Mucosa of descending colon (tissue), 3 donors: ENCODE measurements around the gene ADRA2C. TPM values are rescaled to one million over a fixed set of nuclear protein-coding genes. Genes with fewer than 3 reads are reported as not detected.

Source experiments
- ATAC-seq: fragments of 200-7000 bp; cut with Tn5 transposase; one replicate; pipeline ENCODE4 v1.9.1; 2020; ENCODE audit warnings: mild to moderate bottlenecking, moderate library complexity
- DNase-seq, 3 donors: peaks; one replicate each; pipeline ENCODE4 v3.0.0-alpha.2; 2020
- H3K36me3 ChIP-seq: fragments of 200-600 bp; one replicate; pipeline ENCODE4 v1.8.0; 2021; ENCODE audit warnings: low read depth, mild to moderate bottlenecking
- H3K4me1 ChIP-seq: fragments of 200-600 bp; one replicate; pipeline ENCODE4 v1.8.0; 2021; ENCODE audit warnings: low read depth, mild to moderate bottlenecking
- H3K4me3 ChIP-seq: fragments of 200-600 bp; one replicate; pipeline ENCODE4 v1.8.0; 2021; ENCODE audit warnings: mild to moderate bottlenecking
- H3K9me3 ChIP-seq: fragments of 200-600 bp; one replicate; pipeline ENCODE4 v1.8.0; 2021; ENCODE audit warnings: mild to moderate bottlenecking
- CTCF ChIP-seq: fragments of 200-600 bp; IDR thresholded peaks from one replicate; pipeline ENCODE4 v1.8.0; 2022; ENCODE audit warnings: antibody characterized with exemption, mild to moderate bottlenecking
- intact Hi-C, 2 donors: fragments of 100-400 bp; cut with DNase I in 1 of 2; cut with micrococcal nuclease in 1 of 2; formaldehyde crosslinking; loops; one replicate each; pipeline versions ENCODE4 v1.11.0 to v1.11.1; 2022; cut with DNase I, micrococcal nuclease
- total RNA-seq, 3 donors: library from RNA; stranded (reverse); fragmentation: NEBNext Ultra II Directional in 2 of 3; extraction: Animal tissue kit (Norgen Biotek cat#: 25700) in 2 of 3; gene quantifications; one replicate each; pipeline versions ENCODE4 v1.2.1 to v1.2.4, GENCODE V29; 2021 to 2023
- donor health status: DM: no; HTN: no; CAD: no; lungs with moderate emphysema.
- donor health status: DM: no; HTN: no; CAD: no.
- donor health status: DM: no; HTN: yes; CAD: no.

The ADRA2C gene
- total RNA-seq, 3 donors from 2014 or later, result 0.69 to 2.3 (median 1.4) TPM

- intact Hi-C loops, result no loop called here
- ATAC-seq, result no peak
- DNase-seq, result peak in 1 of 3 donors; percentile 27
- Histone ChIP-seq H3K4me3 (no peak overlapping the region), H3K4me1 (no peaks in the 10 kb centered on the region), H3K36me3 (no peaks in the 10 kb centered on the region), H3K9me3 (peaks cover 3% of the 10 kb centered on the region)
- no peak for TF ChIP-seq CTCF
Observed at GRCh38 chr4:3791256-3791655, 25.1 kb downstream of the ADRA2C start.

GRCh38 chr4:3791910-3792542, 25.8 kb downstream of the ADRA2C start:
- intact Hi-C loops, result no loop called here
- Histone ChIP-seq H3K9me3 (peaks cover 7% of the 10 kb centered on the region), H3K4me3 (no peak overlapping the region), H3K4me1 (no peaks in the 10 kb centered on the region), H3K36me3 (no peaks in the 10 kb centered on the region)
- peak; percentile 70 for ATAC-seq
- peak; percentile 55 to 77 (median 72) for DNase-seq
- no peak for TF ChIP-seq CTCF

- H3K4me3 ChIP-seq, result no peak overlapping the region
- intact Hi-C loops, result no loop called here
- no peak for ATAC-seq
Observed at GRCh38 chr4:3792813-3793212, 26.6 kb downstream of the ADRA2C start.

GRCh38 chr4:3793545-3793944, 27.4 kb downstream of the ADRA2C start:
- ATAC-seq (no peak), DNase-seq (peak in 1 of 3 donors; percentile 19)
- H3K4me1 ChIP-seq, result no peaks in the 10 kb centered on the region
- H3K36me3 ChIP-seq, result no peaks in the 10 kb centered on the region
- intact Hi-C loops, result no loop called here
- H3K4me3 ChIP-seq, result no peak overlapping the region
- peaks cover 7% of the 10 kb centered on the region for H3K9me3 ChIP-seq
- TF ChIP-seq CTCF, result no peak

More at GRCh38 chr4:3792813-3793212, 26.6 kb downstream of the ADRA2C start:
- no peaks in the 10 kb centered on the region for H3K36me3 ChIP-seq
- peak in 2 of 3 donors; percentile 8 to 36 for DNase-seq
- H3K4me1 ChIP-seq, result no peaks in the 10 kb centered on the region
- no peak for TF ChIP-seq CTCF
- peaks cover 7% of the 10 kb centered on the region for H3K9me3 ChIP-seq

GRCh38 chr4:3796960-3797359, 30.8 kb downstream of the ADRA2C start:
- Histone ChIP-seq H3K36me3 (no peaks in the 10 kb centered on the region), H3K4me3 (no peak overlapping the region), H3K9me3 (peaks cover 7% of the 10 kb centered on the region), H3K4me1 (no peaks in the 10 kb centered on the region)
- DNase-seq (no peak), ATAC-seq (no peak)
- intact Hi-C loops, result no loop called here
- TF ChIP-seq CTCF, result no peak
